K562 (cell line): ENCODE data around the gene HOXB5. TPM values are rescaled to one million over a fixed set of nuclear protein-coding genes. Genes with fewer than 3 reads are reported as not detected.

Source experiments
- HDAC8 ChIP-seq: fragments of 450-650 bp; IDR thresholded peaks from 2 replicates; pipeline ENCODE4 v1.6.1; 2016; ENCODE audit warnings: mild to moderate bottlenecking, missing genetic modification characterization, moderate library complexity, missing compliant biosample characterization
- KDM5B ChIP-seq: fragments of 200-600 bp; sonication (generic); IDR thresholded peaks from 2 replicates; pipeline ENCODE4 v1.6.1; 2012; ENCODE audit warnings: low read depth, mild to moderate bottlenecking, moderate library complexity, low read length, control low read depth, inconsistent platforms; ENCODE audit not compliant: insufficient replicate concordance
- MITF ChIP-seq: IDR thresholded peaks from 2 replicates; pipeline ENCODE4 v1.6.1; 2014; ENCODE audit warnings: antibody characterized with exemption
- STAT6 ChIP-seq: sonication (generic); formaldehyde crosslinking; IDR thresholded peaks from 2 replicates; pipeline ENCODE4 v1.8.1; 2023; ENCODE audit warnings: mild to moderate bottlenecking, missing genetic modification reagents
- TAF7 ChIP-seq: fragments of 450-650 bp; IDR thresholded peaks from 2 replicates; pipeline ENCODE4 v1.6.1; 2016; ENCODE audit warnings: missing genetic modification characterization, missing compliant biosample characterization
- TCF7L2 ChIP-seq: fragments of 150-350 bp; IDR thresholded peaks from 2 replicates; pipeline ENCODE4 v1.6.1; 2016; ENCODE audit warnings: low read depth, mild to moderate bottlenecking, low read length, moderate library complexity
- U2AF1 ChIP-seq: fragments of 200-400 bp; formaldehyde crosslinking; optimal IDR thresholded peaks from 2 replicates; pipeline ENCODE3; 2017; ENCODE audit warnings: mild to moderate bottlenecking, low read depth, low read length, moderate library complexity
- UBTF ChIP-seq, 2 experiments: IDR thresholded peaks; 2 replicates each; pipeline ENCODE4 v1.6.1; 2012; ENCODE audit warnings: improper control_type of control experiment in 2 of 2, low read depth in 2 of 2, low read length in 2 of 2, borderline replicate concordance in 1 of 2
- ZBTB26 ChIP-seq: fragments of 450-650 bp; formaldehyde crosslinking; IDR thresholded peaks from 2 replicates; pipeline ENCODE4 v1.4.0; 2022; ENCODE audit warnings: missing genetic modification characterization
- ZNF384 ChIP-seq: IDR thresholded peaks from 2 replicates; pipeline ENCODE4 v1.6.1; 2012; ENCODE audit warnings: low read depth, low read length, improper control_type of control experiment
- ZNF592 ChIP-seq: fragments of 450-650 bp; IDR thresholded peaks from 2 replicates; pipeline ENCODE4 v1.6.1; 2017; ENCODE audit warnings: antibody characterized with exemption, mild to moderate bottlenecking
- ZNF644 ChIP-seq: fragments of 200-800 bp; sonication (Bioruptor generic); IDR thresholded peaks from 2 replicates; pipeline ENCODE4 v1.6.1; 2016; ENCODE audit warnings: low read depth, missing genetic modification characterization, missing compliant biosample characterization
- ZZZ3 ChIP-seq: fragments of 450-650 bp; IDR thresholded peaks from 2 replicates; pipeline ENCODE4 v1.6.1; 2016; ENCODE audit warnings: antibody characterized with exemption, mild to moderate bottlenecking, moderate library complexity
- polyA plus RNA-seq, 8 experiments: library from polyadenylated mRNA; depleted of rRNA in 4 of 8; stranded (reverse) in 5 of 8; unstranded in 3 of 8; fragments of >200 nt; fragmentation: Nextera tagmentation in 2 of 8; fragmentation: Illumina TruSeq in 1 of 8; extraction: Ambion mirVana in 2 of 8; extraction: Trizol in 1 of 8; gene quantifications; 2 replicates each; pipeline versions ENCODE4 v1.2.1 to v1.2.3, GENCODE V29; 2011 to 2014; ENCODE audit warnings: inconsistent platforms in 1 of 8, missing spikeins in 1 of 8
- total RNA-seq, 7 experiments: library from RNA; depleted of rRNA in 6 of 7; stranded (reverse); fragments of >200 nt in 6 of 7; fragmentation: Illumina TruSeq in 2 of 7; extraction: Trizol in 2 of 7; gene quantifications; 2 replicates each; pipeline versions ENCODE4 v1.2.1 to v1.2.3, GENCODE V29; 2011 to 2021; ENCODE audit warnings: low replicate concordance in 1 of 7

Gene HOXB5
- total and polyA plus RNA-seq, 9 of the 15 experiments (the other 6 are each of a cell fraction or from before 2014, with no cell fraction given) = 0.24 to 2.7 (median 0.65) TPM

GRCh38 chr17:48542114-48542656 lies 51.4 kb downstream of the HOXB5 start (continued):
- 0 out of 2 replicates have a peak, but pooled peaks have one; percentile 42 for TF ChIP-seq ZNF592
- no peak for TF ChIP-seq ZZZ3
- no peak for TF ChIP-seq MITF
- TF ChIP-seq ZNF644 (tag) = no peak
- TF ChIP-seq ZBTB26 (CRISPR knock-in tag) = no peak
- no peak for TF ChIP-seq ZNF384
- no peak for TF ChIP-seq TCF7L2
- TF ChIP-seq U2AF1 = no peak
- peak; percentile 16; the same call in 1 of the 2 replicates for TF ChIP-seq TAF7 (tag)
- no peak for TF ChIP-seq HDAC8 (tag)
- peak in 1 of 2 experiments; percentile 50; a peak in 2 of 4 replicates for TF ChIP-seq UBTF (IDR thresholded peaks at IDR 0.05; ENCODE audit: borderline replicate concordance in 1 of 2, low read depth in 2 of 2, low read length in 2 of 2)
- peak; percentile 37 for TF ChIP-seq KDM5B
- no peak for TF ChIP-seq STAT6
